GM23338 (cell line): ENCODE measurements around the gene ADRA2B. TPM values are rescaled to one million over a fixed set of nuclear protein-coding genes. Genes with fewer than 3 reads are reported as not detected.

Experiments used
- ATAC-seq: fragments of 200-7000 bp; cut with Tn5 transposase; 3 replicates; pipeline ENCODE4 v1.9.1; 2020
- DNase-seq: peaks from one replicate; pipeline ENCODE4 v3.0.0-alpha.2; 2015; ENCODE audit warnings: low spot score
- H2AFZ ChIP-seq: fragments of 200-600 bp; sonication (generic); 2 replicates; pipeline ENCODE4 v1.8.0; 2016; ENCODE audit warnings: antibody characterized with exemption, mild to moderate bottlenecking, moderate library complexity
- H3F3A ChIP-seq: fragments of 200-600 bp; sonication (generic); replicated peaks from 2 replicates; pipeline ENCODE4 v1.8.0; 2017; ENCODE audit warnings: antibody characterized with exemption, mixed run types, low read depth
- H3K27ac ChIP-seq: fragments of 200-600 bp; sonication (generic); 2 replicates; pipeline ENCODE4 v1.6.1; 2016; ENCODE audit warnings: low read depth
- H3K27me3 ChIP-seq: fragments of 200-600 bp; sonication (generic); 2 replicates; pipeline ENCODE4 v1.8.0; 2016; ENCODE audit warnings: mild to moderate bottlenecking, mixed run types, moderate library complexity; ENCODE audit not compliant: insufficient read depth
- H3K36me3 ChIP-seq: fragments of 200-600 bp; sonication (generic); 2 replicates; pipeline ENCODE4 v1.8.0; 2016; ENCODE audit warnings: mild to moderate bottlenecking; ENCODE audit not compliant: insufficient read depth
- H3K4me1 ChIP-seq: fragments of 200-600 bp; sonication (generic); 2 replicates; pipeline ENCODE4 v1.8.0; 2016; ENCODE audit warnings: mild to moderate bottlenecking, moderate library complexity; ENCODE audit not compliant: insufficient read depth
- H3K4me2 ChIP-seq: fragments of 200-600 bp; sonication (generic); 2 replicates; pipeline ENCODE4 v1.7.1; 2017; ENCODE audit warnings: mixed run types
- H3K4me3 ChIP-seq: fragments of 200-600 bp; sonication (generic); 2 replicates; pipeline ENCODE4 v1.6.1; 2016; ENCODE audit warnings: mixed run types
- H3K79me2 ChIP-seq: fragments of 200-600 bp; sonication (generic); replicated peaks from 2 replicates; pipeline ENCODE4 v1.8.0; 2017; ENCODE audit warnings: mild to moderate bottlenecking; ENCODE audit not compliant: insufficient read depth
- H3K9me2 ChIP-seq: fragments of 200-600 bp; sonication (generic); 2 replicates; pipeline ENCODE4 v1.8.0; 2017; ENCODE audit not compliant: insufficient read depth
- H4K20me1 ChIP-seq: fragments of 200-600 bp; sonication (generic); replicated peaks from 2 replicates; pipeline ENCODE4 v1.8.0; 2017; ENCODE audit warnings: mild to moderate bottlenecking; ENCODE audit not compliant: insufficient read depth
- H3K27ac Mint-ChIP-seq: 2 replicates; pipeline ENCODE4 v1.8.0; 2020; ENCODE audit warnings: inconsistent platforms, mild to moderate bottlenecking, moderate library complexity, mixed read lengths
- H3K27me3 Mint-ChIP-seq: 3 replicates; pipeline ENCODE4 v1.8.0; 2022; ENCODE audit warnings: low read depth, mild to moderate bottlenecking, moderate library complexity, mixed read lengths, inconsistent platforms; ENCODE audit not compliant: insufficient read depth, poor library complexity
- H3K36me3 Mint-ChIP-seq: 3 replicates; pipeline ENCODE4 v1.8.0; 2021; ENCODE audit warnings: low read depth, mild to moderate bottlenecking, inconsistent platforms, moderate library complexity, mixed read lengths
- H3K4me1 Mint-ChIP-seq: 3 replicates; pipeline ENCODE4 v1.8.0; 2020; ENCODE audit warnings: mild to moderate bottlenecking, inconsistent platforms, mixed read lengths
- H3K4me3 Mint-ChIP-seq: 3 replicates; pipeline ENCODE4 v1.8.0; 2021; ENCODE audit warnings: moderate library complexity, mild to moderate bottlenecking, inconsistent platforms, mixed read lengths
- H3K9me3 Mint-ChIP-seq: 3 replicates; pipeline ENCODE4 v1.8.0; 2020; ENCODE audit warnings: moderate library complexity, mild to moderate bottlenecking, inconsistent platforms, mixed read lengths
- CREB1 ChIP-seq: fragments of 250-450 bp; sonication (Bioruptor Pico); IDR thresholded peaks from 2 replicates; pipeline ENCODE4 v1.5.0; 2020; ENCODE audit warnings: low read depth, mild to moderate bottlenecking, moderate library complexity
- CTCF ChIP-seq, 2 experiments: fragments of 200-600 bp in 1 of 2; sonication (generic) in 1 of 2; conservative IDR thresholded peaks; 2 replicates each; pipeline versions ENCODE4 v1.5.1 to v1.6.1; 2016 to 2017; ENCODE audit warnings: antibody characterized with exemption in 2 of 2, low read depth in 2 of 2, mild to moderate bottlenecking in 2 of 2, moderate library complexity in 1 of 2
- ETS1 ChIP-seq: IDR thresholded peaks from 2 replicates; pipeline ENCODE4 v1.6.1; 2016; ENCODE audit warnings: antibody characterized with exemption
- EZH2 ChIP-seq: fragments of 200-600 bp; sonication (generic); IDR thresholded peaks from one replicate; pipeline ENCODE4 v1.8.0; 2017; ENCODE audit warnings: antibody characterized with exemption, mild to moderate bottlenecking, low read depth; ENCODE audit not compliant: unreplicated experiment
- EZH2phosphoT487 ChIP-seq: fragments of 200-600 bp; sonication (generic); IDR thresholded peaks from one replicate; pipeline ENCODE4 v1.8.1; 2018; ENCODE audit warnings: antibody characterized with exemption; ENCODE audit not compliant: unreplicated experiment
- JUNB ChIP-seq: IDR thresholded peaks from one replicate; pipeline ENCODE4 v1.6.1; 2016; ENCODE audit warnings: antibody characterized with exemption; ENCODE audit not compliant: unreplicated experiment
- NANOG ChIP-seq: IDR thresholded peaks from 2 replicates; pipeline ENCODE4 v1.6.1; 2016; ENCODE audit warnings: antibody characterized with exemption, borderline replicate concordance
- POLR2AphosphoS5 ChIP-seq: IDR thresholded peaks from 2 replicates; pipeline ENCODE4 v1.6.1; 2016; ENCODE audit warnings: antibody characterized with exemption, low read depth
- REST ChIP-seq: IDR thresholded peaks from one replicate; pipeline ENCODE4 v1.6.1; 2018; ENCODE audit warnings: antibody characterized with exemption; ENCODE audit not compliant: unreplicated experiment
- STAT1 ChIP-seq: IDR thresholded peaks from one replicate; pipeline ENCODE4 v1.6.1; 2016; ENCODE audit warnings: antibody characterized with exemption; ENCODE audit not compliant: unreplicated experiment
- ZNF114 ChIP-seq: fragments of 250-450 bp; sonication (Bioruptor Pico); IDR thresholded peaks from 2 replicates; pipeline ENCODE4 v1.5.0; 2020; ENCODE audit warnings: mild to moderate bottlenecking, moderate library complexity
- ZNF331 ChIP-seq: fragments of 250-450 bp; sonication (Bioruptor Pico); IDR thresholded peaks from 2 replicates; pipeline ENCODE4 v1.5.0; 2020; ENCODE audit warnings: low read depth, mild to moderate bottlenecking, moderate library complexity
- ZNF462 ChIP-seq: fragments of 250-450 bp; sonication (Bioruptor Pico); IDR thresholded peaks from 2 replicates; pipeline ENCODE4 v1.5.0; 2020; ENCODE audit warnings: mild to moderate bottlenecking, moderate library complexity
- polyA plus RNA-seq: library from polyadenylated mRNA; unstranded; fragments of >200 nt; fragmentation: Nextera tagmentation; extraction: Ambion mirVana; gene quantifications from 2 replicates; pipeline ENCODE4 v1.2.1, GENCODE V29; 2016
- total RNA-seq: library from RNA; depleted of rRNA; stranded (reverse); fragments of >200 nt; shearing (Covaris generic); gene quantifications from 2 replicates; pipeline ENCODE4 v1.2.3, GENCODE V29; 2014

The ADRA2B gene
- total and polyA plus RNA-seq, 2 experiments from 2014 or later, result 1.7 to 5.9 TPM

GRCh38 chr2:96065381-96065930 is 50.9 kb downstream of the ADRA2B start:
- Mint-ChIP-seq H3K9me3 (no peaks in the 10 kb centered on the region), H3K27ac (no peak overlapping the region), H3K27me3 (no peaks in the 10 kb centered on the region), H3K36me3 (no peaks in the 10 kb centered on the region), H3K4me3 (no peak overlapping the region), H3K4me1 (peaks cover 3% of the 10 kb centered on the region)
- Histone ChIP-seq H3K4me1 (no peaks in the 10 kb centered on the region), H3K4me3 (no peak overlapping the region), H3K4me2 (no peak overlapping the region), H3K36me3 (no peaks in the 10 kb centered on the region), H2AFZ (no peak overlapping the region), H3K27ac (no peak overlapping the region), H3K79me2 (no peaks in the 10 kb centered on the region), H3K9me2 (peaks cover 6% of the 10 kb centered on the region; the same call in 1 of the 2 replicates), H3K27me3 (no peaks in the 10 kb centered on the region), H3F3A (no peaks in the 10 kb centered on the region), H4K20me1 (no peaks in the 10 kb centered on the region)
- no peak for DNase-seq
- no peak for TF ChIP-seq ZNF331 (CRISPR knock-in tag)
- no peak for TF ChIP-seq REST
- TF ChIP-seq JUNB, result no peak
- no peak for TF ChIP-seq ZNF462 (CRISPR knock-in tag)
- no peak for TF ChIP-seq ZNF114
- TF ChIP-seq ETS1, result no peak
- TF ChIP-seq EZH2, result no peak
- no peak for TF ChIP-seq STAT1
- no peak for TF ChIP-seq NANOG
- TF ChIP-seq CTCF (conservative IDR thresholded peaks at IDR 0.05; ENCODE audit: low read depth in 2 of 2), result no peak
- TF ChIP-seq EZH2phosphoT487, result no peak
- no peak for TF ChIP-seq POLR2AphosphoS5
- no peak for TF ChIP-seq CREB1 (CRISPR knock-in tag)
- no peak for ATAC-seq
